ENCODE results near the gene HECW1.

Gene HECW1

DNA sequence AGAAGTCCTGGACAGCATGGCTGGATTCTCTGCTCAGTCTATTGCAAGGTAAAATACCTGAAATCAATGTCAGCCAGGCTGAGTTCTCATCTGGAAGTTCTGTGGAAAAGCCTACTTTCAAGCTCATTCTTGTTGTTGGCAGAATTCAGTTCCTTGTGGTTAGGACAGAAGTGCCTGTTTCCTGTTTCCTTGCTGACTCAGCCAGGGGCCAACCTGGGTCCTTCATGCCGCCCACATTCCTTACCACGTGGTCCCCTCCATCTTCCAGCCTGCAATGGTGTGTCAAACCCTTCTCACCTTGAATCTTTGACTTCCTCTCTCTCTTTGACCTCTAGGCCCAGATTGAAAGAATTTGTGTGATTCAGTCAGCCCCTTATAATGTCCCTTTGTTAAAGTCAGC lies 273.4 kb downstream of the HECW1 start:
- no peak for DNase-seq

DNA sequence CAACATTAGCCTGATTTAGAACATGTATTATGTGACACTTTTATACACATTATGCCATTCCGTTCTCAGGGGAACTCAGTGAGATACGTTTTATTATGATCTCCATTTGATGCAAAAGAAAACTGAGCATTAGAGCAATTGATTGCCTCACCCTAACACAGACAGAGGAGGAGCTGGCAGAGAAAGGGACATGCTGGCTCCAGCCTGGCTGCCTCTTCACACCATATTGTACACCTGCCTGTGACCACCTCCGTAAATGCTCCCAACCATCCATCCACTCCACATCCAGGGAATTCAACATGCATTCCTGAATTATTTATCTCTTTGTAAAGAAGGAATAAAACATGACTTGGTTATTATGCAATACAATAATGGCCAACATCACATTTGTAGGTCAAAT lies 275.5 kb downstream of the HECW1 start:
- no peak for DNase-seq

DNA sequence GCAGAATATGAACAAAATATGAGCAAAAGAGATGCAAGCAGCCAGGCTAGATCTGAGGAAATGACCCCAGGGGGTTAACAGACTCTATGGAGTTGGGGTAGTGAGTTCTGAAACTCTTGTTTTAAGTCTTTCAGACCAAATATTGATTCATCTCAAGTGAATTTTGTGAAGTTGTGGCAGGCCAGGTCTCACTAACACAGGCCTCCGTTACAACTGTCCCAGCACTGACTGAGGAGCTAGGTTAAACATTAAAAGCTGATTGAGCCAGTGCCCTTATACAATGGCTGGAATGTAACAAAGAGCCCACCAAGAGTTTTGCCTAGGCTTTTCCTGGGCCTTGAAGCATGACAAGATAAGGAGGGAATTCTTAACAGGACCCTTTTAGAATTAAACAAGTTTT lies 278.1 kb downstream of the HECW1 start:
- no peak for DNase-seq

DNA sequence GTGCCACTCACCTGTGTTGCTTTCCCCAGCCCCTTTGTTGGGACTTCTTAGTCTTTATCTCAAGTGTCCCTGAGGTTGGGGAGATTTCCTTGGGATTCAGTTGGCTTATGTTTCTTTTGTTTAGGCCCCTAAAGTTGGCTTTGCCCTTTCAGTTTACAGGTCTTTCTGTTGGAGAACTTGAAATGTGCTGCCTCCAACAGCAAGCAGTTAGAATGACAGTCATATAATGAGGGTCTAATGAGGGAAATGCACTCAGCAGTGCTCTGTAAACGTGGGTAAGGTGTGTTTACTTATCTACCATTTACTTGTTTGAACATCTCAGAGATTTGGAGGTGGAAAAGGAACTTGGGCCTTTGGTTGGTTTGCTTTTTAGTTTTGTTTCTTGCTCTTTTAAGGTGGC lies 279.1 kb downstream of the HECW1 start:
- no peak for DNase-seq

DNA sequence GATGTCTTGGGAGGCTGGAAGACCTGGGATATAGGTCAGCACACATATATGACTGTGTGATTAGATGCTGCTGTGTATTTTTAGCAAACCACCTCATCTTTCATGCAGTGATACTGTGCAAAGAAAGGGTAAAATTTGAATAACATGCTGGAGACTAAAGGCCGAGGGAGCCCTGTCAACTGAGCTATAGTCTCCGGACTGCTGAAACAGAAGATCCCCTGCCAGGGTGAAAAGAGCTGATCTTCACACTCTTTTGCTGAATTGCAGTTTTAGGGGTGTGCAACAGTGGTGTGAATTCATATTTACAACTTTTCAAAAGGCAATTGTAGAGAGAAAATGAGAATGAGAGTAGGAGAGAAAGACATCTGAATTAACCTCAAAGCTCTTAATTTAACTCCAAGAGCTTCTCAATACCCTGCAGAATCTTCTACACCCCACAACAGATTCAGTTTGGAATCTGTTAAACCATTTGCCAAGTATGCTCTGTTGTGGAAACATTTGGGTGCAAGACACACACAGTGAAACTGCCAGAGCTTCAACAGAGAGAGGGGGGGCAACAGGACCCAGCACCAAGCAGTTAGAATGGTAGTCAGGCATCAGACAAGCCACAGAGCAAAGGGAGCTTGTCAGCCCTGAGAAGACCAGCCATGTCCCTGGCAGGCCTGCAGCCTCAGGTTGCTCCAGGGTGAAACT lies 280.3 kb downstream of the HECW1 start:
- no peak for DNase-seq

DNA sequence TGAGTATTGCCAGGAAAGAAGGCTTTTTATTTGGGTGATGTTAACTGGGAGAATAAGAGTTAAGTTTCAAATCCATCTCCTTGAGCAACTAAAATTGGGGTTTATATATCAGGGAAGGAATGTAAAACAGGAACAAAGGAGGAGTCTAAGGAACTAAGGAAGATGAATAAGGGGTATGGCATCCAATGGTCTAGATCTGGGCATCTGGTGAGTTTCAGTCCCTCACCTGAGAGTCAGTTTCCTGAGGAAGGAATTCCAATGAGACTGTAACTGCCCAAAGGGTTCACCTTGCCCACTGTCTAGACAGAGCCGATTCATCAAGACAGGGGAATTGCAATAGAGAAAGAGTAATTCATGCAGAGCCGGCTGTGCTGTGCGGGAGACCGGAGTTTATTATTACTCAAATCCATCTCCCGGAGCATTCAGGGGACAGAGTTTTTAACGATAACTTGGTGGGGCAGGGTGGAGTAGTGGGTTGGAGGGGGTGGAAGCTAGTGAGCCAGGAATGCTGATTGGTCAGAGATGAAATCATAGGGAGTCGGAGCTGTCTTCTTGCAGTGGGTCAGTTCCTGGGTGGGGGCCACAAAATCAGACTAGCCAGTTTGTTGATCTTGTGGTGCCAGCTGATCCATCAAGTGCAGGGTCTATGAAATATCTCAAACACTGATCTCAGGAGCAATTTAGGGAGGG lies 282.1 kb downstream of the HECW1 start:
- no peak for DNase-seq

DNA sequence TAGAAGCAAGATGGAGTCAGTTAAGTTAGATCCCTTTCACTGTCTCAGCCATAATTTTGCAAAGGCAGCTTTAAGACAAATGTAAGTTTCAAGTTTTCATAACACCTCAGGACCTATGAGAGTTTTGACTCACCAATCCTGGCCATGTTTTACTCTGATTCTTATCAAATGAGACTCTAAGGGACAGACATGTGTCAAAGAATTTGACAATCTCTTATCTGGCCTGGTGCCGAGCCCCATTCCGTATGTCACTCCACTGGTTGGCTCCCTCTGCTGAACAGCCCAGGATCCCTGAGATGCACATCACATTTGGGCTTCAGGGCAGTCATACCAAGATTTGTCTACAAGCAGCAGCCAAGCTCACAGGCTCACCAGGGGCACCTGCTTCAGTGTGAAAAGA lies 282.9 kb downstream of the HECW1 start:
- DNase-seq, result no peak

DNA sequence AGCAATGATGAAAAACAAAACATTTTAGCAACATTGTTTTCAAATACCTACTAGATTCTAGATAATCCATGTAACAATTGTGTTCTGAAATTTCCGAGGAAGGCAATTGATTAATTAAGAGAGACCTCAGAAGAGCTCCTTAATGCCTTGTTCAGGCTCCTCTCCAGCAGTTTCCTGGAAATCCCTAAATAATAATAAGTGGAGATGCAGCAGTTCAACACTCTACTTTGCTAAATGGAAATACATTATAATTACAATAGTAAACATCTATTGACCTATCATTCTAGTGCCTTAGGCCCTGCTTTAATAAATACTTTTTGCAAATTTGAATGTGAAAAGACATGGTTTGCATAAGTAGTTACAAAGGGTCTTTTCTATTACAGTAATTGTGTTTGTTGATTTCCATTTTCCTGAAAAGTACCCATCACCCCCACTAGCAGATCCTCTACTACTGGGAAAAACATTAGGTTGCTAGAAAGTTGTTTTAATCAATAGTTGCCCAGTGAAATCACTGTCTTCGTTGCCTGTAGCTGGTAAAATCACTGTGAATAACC lies 283.8 kb downstream of the HECW1 start:
- no peak for DNase-seq

DNA sequence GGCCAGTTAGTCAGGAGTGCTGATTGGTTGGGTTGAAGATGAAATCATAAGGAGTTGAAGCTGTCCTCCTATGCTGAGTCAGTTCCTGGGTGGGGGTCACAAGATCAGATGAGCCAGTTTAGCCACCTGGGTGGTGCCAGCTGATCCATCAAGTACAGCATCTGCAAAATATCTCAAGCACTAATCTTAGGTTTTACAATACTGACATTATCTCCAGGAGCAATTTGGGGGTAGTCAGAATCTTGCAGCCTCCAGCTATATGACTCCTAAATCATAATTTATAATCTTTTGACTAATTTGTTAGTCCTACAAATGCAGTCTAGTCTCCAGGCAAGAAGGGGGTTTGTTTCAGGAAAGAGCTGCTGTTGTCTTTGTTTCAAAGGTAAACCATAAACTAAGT lies 286.4 kb downstream of the HECW1 start:
- DNase-seq, result no peak

DNA sequence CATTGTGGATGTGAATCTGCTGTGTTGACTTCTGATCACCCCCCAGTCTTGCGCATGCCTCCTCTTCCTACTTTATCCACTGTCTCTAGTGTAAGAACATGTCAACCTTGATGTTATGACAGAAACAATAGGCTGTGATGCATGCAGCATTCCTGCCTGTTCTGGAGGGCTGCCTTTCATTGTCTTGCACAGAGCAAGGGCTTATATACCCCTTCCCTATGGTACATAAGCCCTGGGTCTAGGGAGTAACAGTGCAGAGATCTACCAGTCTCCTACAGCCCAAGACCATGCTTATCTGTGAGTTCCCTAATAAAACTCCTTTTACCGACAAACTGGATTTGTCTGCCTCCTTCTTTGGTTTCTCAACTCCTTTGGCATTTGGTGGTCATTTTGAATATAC lies 293.5 kb downstream of the HECW1 start:
- DNase-seq, result no peak

DNA sequence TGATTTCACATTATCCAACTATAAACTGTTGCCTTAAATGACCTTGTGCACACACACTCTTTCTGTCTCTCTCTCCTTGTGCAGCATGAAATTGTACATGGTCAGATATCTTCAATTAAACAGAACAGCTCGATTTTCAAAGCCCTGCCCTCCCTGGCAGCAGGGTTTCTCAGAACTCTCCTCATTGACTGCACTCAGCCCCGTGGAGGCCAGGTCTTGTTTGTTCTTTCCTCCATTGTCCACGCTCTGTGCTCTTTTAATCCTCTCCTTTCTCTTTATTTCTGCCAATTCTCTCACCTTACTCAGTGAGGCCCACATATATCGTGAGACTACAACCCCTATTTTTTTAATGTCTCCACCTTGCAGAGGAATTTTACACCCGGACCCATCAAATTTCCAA lies 294.5 kb downstream of the HECW1 start:
- DNase-seq, result no peak

DNA sequence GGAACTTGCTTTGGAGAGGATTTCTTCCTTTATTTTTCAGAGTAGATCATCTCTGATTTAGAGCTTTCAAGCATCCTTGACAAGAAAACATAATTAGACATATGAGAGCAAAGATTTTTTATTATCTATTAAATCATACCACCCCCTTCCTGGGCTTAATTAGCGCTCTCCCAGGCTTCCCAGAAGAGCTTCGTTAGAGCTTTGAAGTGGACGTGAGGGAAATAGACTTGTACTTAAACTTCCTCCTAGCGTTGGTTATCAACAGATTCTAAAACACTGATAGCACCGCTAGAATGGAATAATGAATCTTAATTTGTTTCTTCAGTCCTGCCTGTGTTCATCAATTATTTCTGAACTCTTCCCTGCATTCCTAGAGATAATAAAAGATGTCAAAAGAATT lies 296.5 kb downstream of the HECW1 start:
- DNase-seq, result no peak

DNA sequence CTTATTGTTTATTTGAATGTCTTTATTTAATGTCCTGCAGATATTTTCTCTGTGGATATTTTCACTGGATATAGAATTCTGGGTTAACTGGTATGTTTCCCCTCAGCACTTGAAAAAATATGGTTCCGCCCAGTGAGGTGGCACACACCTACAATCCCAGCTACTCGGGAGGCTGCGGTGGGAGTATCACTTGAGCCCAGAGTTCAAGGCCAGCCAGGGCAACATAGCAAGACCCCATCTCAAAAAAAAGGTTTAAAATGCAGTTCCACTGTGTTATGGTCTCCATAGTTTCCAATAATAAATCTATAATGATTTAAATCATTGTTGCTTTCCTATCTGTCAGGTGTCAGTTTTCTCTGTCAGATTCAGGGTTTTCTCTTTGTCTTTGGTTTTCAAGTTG lies 305.0 kb downstream of the HECW1 start:
- no peak for DNase-seq

DNA sequence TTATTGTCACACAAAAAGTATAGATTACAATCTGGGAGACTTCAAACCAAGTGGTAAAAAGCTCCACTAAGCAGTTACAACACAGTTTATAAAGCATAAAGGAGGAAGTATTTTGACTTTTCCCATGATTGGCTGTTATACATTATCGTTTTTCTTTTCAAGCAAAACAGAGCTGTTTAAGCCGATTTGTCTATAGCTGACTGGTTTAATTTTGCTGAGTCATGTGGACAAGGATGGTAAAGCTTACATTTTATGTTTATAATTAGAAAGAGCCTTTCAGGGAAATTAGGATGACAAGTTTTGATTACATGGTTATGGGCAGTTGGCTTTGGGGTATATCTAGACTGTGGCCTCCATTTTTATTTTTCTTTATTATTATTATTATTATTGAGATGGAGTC lies 318.0 kb downstream of the HECW1 start:
- no peak for DNase-seq

DNA sequence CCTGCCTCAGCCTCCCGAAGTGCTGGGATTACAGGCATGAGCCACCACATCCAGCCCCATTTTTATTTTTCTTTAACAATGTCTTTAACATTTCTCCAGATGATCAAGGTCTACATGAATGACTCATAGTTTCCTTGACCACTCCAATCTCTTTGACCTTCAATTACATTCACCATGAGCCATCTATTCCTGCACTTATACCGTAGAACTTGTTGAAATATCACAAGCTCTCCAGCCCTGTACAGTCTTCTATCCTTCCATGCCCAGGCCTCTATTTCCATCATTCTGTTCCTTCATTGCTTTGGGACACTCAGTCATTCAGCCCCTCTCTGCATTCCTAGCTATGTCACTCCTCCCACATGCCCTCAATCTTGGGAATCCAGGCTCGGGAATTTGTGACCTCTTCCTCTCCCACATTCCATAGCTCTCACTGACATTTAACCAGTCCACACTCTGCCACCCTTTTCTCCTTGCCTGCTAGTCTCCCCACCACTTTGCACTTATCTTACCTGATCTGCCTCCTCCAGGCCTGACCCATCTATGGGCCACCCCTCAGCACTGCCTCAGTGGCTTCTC lies 318.7 kb downstream of the HECW1 start:
- no peak for DNase-seq

DNA sequence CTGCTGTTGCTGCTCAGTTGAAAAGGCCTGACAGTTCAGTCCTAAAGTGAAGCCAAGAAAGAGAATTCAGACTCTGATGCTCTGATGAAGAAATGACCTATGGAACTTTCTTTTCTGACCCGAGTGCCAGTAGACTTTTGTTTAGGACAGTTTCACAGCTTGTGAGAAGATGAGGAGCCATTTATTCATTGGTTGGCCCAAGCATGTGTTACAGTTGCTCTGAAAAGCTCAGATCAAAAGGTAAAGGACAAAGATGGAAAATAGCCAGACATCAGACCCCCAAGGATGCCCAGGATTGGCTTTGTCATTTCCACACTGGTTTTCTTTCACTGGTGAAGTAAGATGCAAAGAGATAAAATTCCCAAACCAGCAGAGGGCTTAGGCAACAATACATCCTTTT lies 321.2 kb downstream of the HECW1 start:
- DNase-seq, result no peak

DNA sequence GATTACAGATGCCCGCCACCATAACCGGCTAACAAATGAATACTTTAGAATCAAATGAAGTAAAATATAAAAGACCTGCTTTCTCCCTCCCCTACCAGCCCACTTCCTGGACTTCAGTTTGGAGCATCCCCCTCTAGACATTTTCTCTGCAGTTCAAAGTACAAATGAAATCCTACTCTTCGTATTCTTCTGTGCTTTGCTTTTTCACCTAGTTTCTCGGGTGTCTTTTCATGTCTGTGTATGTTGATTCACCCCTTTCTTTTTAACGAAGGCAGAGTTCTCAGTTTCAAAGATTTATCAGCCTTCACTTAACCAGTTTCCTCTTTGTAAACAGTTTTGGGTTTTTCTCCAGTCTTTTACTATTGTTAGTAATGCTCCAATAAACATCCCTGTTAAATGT lies 324.6 kb downstream of the HECW1 start:
- no peak for DNase-seq

DNA sequence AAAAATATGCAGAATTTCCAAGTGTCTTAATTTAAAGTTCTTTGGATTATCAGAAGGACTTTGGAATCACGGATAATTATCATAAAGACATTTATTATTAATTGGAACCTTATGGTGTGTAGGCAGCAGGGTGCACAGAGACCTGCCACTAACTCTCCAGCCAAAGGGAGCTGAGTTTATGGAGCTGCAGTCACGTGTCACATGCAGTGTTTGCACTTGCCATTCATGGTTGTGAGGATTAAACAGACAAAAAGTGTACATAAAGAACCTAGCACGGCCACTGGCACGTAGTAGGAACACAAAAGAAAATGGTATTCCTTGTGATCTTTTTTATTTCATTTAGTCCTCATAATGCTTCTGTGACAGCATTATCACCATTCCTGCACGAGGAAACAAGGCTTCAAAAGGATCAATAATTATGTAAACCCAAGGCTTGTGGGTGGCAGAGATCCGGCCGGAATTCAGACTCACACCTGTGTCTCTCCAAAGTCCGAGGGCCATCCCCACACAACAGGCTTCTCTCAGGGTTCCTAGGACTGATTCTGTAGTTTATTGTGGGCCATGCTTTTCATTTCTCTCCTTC lies 326.5 kb downstream of the HECW1 start:
- DNase-seq, result no peak

DNA sequence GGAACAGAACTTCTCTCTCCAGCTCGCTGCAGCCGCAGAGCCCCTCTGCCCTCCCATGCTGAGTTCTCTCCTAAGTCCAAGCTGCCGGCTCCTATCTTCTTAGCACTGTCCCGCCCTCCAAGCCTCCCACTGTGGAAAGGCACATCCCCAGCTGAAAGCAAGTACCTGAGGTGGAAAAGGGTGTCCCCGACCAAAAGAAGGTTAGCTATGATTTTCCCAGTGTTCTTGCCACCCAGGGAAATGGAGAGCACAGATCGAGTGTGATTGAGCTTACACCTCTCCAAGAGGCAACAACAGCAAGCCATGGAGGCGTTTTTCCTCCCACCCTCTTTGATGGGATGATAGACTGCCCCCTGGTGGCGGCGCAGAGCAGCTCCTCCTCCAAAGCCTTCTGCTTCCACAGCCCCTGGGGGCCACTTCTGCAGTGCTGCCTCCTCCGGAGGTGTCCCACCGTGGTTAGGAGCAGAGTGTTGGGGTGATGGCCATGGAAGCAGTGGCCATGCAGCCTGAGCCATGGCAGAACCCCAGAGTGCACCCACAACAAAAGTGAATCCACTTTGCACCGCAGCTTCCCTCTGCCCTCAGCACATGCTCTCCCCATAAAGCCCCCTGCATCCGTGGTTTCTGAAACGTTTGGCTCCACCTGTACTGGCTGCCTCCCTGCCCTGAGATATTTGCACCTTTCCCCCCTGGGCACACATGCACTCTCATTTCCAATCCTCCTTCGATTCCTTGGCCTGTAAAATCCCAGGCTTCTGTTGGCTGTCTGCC lies 327.4 kb downstream of the HECW1 start:
- peak; percentile 48 for DNase-seq

DNA sequence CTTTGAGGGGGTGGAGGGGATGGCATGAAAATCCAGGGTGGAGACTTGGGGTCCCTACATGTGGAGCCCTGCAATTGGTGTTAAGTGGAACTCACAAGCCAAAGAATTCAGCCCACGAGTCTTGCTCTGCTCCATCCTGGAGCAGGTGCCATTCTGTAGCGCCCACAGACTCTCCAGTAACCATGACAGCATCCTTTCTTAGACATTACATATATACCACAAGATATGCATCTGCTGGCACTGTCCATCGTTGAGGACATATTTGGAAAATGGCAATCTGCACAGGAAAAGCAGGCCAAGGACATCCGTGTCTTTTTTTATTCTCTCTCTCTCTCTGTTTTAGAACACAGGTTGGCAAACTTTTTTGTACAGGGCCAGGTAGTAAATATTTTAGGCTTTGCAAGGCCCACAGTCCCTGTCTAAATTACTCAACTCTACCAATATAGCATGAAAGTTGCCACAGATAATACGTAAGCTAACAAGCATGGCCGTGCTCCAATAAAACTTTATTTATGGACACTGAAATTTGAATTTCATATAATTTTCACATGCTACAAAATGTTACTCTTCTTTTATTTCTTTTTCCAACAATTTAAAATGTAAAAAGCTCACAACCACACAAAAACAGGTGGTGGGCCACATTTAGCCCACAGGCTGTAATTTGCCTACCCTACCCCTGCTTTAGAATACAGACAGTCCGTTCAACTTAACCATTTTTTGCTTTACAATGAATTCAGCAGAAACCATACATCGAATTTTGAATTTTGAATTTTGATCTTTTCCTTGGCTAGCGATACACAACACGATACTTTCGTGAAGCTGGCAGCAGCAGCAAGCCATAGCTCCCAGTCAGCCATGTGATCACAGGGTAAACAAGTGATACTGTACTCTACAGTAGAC lies 329.0 kb downstream of the HECW1 start:
- no peak for DNase-seq

DNA sequence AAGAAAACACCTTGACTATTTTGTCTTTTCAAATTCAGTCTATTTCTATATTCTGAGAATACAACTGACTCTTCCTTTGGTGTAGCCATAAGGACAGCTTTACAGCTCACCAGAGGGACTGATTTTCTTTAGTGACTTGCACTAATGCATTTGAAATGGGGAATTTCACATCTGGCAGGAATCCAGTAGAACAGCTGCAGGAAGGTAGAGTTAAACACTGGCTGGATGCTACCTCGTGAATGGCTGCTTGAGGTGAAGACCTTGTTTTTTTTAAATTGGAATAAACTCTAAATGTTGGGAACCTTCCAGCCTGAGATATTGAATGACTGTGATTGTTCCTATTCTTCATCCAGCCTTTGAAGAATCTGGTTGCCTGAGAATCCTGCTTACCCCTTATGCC lies 330.9 kb downstream of the HECW1 start:
- no peak for DNase-seq

All from activated T-cell treated with anti-CD3 and anti-CD28 coated beads, Interleukin-2, amount 50 U/mL, for 1 hour (primary cell).